ENCODE data around the gene TUBB2B. TPM values are rescaled to one million over a fixed set of nuclear protein-coding genes. Genes with fewer than 3 reads are reported as not detected.
A peak's percentile ranks its signal among the peaks of the same experiment; 100 is the strongest.

Gene TUBB2B
- total and polyA plus RNA-seq, 7 donors: 2.3 to 24.9 (median 12.7) TPM

DNA sequence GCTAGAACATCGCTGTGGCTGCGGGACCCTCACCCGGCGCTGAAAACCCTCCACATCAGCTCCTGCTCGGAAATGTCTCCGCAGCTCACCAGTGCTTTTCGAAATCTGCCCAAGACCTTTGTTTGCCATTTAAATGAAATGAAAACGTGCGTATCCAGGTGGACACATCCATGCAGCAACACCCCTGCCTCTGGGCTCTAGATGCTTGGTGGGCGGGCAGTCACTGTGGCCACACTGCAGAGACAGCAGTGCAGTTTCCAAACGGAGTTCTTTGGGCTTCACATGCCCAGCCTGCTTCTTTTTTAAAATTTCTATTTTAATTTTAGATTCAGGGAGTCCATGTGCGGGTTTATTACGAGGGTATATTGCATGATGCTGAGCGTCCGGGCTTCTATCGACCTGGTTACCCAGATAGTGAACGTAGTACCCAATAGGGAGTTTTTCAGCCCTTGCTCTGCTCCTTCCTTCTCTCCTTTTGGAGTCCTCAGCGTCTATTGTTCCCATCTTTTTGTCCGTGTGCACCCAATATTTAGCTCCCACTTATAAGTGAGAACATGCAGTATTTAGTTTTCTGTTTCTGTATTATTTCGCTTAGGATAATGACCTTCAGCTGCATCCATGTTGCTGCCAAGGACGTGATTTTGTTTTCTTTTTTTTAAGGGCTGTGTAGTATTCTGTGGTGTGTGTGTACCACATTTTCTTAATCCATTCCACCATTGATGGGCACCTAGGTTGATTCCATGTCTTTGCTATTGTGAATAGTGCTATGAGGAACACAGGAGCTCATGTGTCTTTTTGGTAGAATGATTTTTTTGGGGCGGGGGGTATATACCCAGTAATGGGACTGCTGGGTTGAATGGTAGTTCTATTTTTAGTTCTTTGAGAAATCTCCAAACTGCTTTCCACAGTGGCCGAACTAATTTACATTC is 4.8 kb upstream of the TUBB2B start:
- peaks cover 0 to 48% (median 40%) of the 10 kb centered on the region in 4 donors for H3K4me1 ChIP-seq
- no peak for TF ChIP-seq EP300 (IDR thresholded peaks at IDR 0.05)
- TF ChIP-seq, protein P1, sequence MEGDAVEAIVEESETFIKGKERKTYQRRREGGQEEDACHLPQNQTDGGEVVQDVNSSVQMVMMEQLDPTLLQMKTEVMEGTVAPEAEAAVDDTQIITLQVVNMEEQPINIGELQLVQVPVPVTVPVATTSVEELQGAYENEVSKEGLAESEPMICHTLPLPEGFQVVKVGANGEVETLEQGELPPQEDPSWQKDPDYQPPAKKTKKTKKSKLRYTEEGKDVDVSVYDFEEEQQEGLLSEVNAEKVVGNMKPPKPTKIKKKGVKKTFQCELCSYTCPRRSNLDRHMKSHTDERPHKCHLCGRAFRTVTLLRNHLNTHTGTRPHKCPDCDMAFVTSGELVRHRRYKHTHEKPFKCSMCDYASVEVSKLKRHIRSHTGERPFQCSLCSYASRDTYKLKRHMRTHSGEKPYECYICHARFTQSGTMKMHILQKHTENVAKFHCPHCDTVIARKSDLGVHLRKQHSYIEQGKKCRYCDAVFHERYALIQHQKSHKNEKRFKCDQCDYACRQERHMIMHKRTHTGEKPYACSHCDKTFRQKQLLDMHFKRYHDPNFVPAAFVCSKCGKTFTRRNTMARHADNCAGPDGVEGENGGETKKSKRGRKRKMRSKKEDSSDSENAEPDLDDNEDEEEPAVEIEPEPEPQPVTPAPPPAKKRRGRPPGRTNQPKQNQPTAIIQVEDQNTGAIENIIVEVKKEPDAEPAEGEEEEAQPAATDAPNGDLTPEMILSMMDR (IDR thresholded peaks at IDR 0.05): no peak
- TF ChIP-seq POLR2A (IDR thresholded peaks at IDR 0.05): no peak
- TF ChIP-seq POLR2AphosphoS5 (IDR thresholded peaks at IDR 0.05): no peak
- 19 to 26% methylated on average over 23 of the region's 23 CpGs for WGBS, 2 donors
- DNase-seq: no peak
- H3K9me3 ChIP-seq: no peaks in the 10 kb centered on the region
- H3K36me3 ChIP-seq: no peaks in the 10 kb centered on the region
- H3K27ac ChIP-seq: peak overlapping the region; percentile 82 to 91 (median 89)
- intact Hi-C loops (cut with DNase I): loop anchor here (5.0 kb wide), 2 partner anchors 105 to 165 kb away; partner anchors contain the start of gene RIPK1
- peaks cover 19 to 63% (median 34%) of the 10 kb centered on the region in 3 donors for H3K27me3 ChIP-seq
- peak overlapping the region; percentile 57 to 68 (median 62) for H3K4me3 ChIP-seq

DNA sequence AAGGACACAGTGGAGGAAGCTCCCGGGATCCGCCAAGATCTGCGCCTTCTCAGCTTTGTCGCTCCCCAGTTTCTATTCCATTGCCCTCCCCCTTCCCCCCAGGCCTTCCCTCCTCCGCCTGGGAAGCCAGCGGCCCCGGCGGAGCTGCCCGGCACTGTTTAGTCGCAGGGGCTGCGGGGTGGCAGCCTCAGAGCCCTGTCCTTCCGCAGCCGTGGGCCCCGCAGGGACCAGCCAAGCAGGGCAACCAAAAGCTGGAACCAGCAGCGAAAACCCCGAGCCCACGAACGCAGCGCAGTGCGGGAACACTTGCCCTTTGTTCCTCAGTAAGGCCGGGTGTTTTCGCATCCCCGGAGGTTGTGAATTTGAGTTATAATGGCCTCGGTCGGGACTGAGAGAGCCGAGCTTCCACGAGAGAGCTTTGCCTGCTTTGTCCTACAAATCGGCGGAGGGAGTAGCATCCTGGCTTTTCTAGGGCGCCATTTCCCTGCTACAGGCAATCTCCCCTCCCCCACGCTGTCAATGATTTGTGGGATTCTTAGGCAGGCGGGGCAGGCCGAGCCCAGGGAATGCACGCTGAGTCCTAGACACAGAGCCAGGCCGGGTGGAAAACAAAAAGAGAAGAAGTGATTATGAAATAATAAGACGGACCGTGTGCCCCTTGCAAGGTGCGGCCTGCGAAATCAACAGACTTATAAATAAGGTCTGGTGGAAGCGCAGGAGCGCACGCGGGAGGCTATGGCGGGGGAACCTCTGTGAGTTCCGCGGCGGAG is 4.0 kb upstream of the TUBB2B start:
- H3K27me3 ChIP-seq: peaks cover 19 to 70% (median 42%) of the 10 kb centered on the region in 3 donors
- intact Hi-C loops (cut with DNase I): loop anchor here (2.0 to 5.0 kb wide), 4 partner anchors 15 to 164 kb away; partner anchors contain the start of genes RIPK1 and TUBB2A
- H3K36me3 ChIP-seq: no peaks in the 10 kb centered on the region
- H3K27ac ChIP-seq: peak overlapping the region; percentile 82 to 91 (median 89)
- H3K4me3 ChIP-seq: peak overlapping the region; percentile 57 to 68 (median 62)
- 1 to 2% methylated on average over 47 of the region's 47 CpGs for WGBS, 2 donors
- TF ChIP-seq POLR2AphosphoS5 (IDR thresholded peaks at IDR 0.05) (peak; percentile 50 to 83 (median 76)), POLR2A (IDR thresholded peaks at IDR 0.05) (peak in 1 of 2 donors; percentile 43), EP300 (IDR thresholded peaks at IDR 0.05) (peak in 1 of 4 donors; percentile 12)
- TF ChIP-seq, protein P1 (IDR thresholded peaks at IDR 0.05): no peak
- H3K4me1 ChIP-seq: peaks cover 0 to 57% (median 49%) of the 10 kb centered on the region in 4 donors
- peak; percentile 91 for DNase-seq
- no peaks in the 10 kb centered on the region for H3K9me3 ChIP-seq

DNA sequence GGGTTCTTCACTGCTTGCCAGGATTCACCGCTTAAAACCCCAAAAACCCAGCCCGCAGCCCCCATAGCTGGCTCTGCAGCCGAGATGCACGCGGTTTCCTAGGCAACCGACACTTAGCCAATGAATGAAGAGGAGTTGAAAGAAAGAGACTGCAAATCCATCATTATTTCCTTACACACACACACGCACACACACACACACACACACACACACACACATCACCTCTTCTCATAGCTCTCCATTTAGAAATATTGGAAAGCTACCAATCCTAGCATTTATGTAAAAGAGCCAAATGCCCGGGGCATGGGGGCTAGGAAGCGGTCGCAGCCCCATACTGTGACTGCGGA is 3.4 kb upstream of the TUBB2B start:
- 4 to 5% methylated on average over 11 of the region's 11 CpGs for WGBS, 2 donors
- intact Hi-C loops (cut with DNase I): loop anchor here (2.0 to 5.0 kb wide), 4 partner anchors 16 to 164 kb away; partner anchors contain the start of genes RIPK1 and TUBB2A
- H3K36me3 ChIP-seq: no peaks in the 10 kb centered on the region
- TF ChIP-seq POLR2AphosphoS5 (IDR thresholded peaks at IDR 0.05) (no peak), EP300 (IDR thresholded peaks at IDR 0.05) (no peak), POLR2A (IDR thresholded peaks at IDR 0.05) (no peak)
- TF ChIP-seq, protein P1 (IDR thresholded peaks at IDR 0.05): no peak
- peak overlapping the region; percentile 57 to 68 (median 62) for H3K4me3 ChIP-seq
- peaks cover 19 to 70% (median 42%) of the 10 kb centered on the region in 3 donors for H3K27me3 ChIP-seq
- no peaks in the 10 kb centered on the region for H3K9me3 ChIP-seq
- no peak for DNase-seq
- peaks cover 0 to 58% (median 50%) of the 10 kb centered on the region in 4 donors for H3K4me1 ChIP-seq
- H3K27ac ChIP-seq: peak overlapping the region; percentile 82 to 91 (median 89)

DNA sequence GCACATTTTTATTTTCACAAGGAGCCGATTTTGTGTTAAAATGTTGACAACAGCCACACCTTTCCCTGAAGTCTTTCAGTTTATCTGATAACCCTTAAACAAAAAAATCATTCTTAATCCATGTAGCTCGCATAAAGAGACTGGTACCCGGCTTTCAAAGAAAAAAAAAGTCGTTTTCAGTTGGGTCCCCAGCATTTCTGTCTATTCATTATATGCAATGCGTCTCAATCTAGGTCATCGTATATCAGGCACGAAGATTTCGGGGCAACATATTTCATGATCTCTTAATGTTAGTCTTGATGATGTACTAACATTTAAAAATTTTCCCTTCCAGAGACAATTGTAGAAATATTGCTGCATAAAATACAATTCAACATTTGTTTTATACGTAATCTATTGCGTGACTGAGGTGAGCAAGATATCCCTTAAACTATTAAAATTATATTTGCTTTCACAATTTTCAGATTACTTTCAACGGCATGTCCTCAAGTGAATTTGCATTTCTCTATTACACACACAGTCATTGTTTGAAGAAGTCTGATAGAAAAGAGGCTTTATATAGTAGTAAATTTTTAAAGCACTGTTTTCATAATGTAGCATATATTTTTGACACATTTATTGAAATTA is 2.9 kb upstream of the TUBB2B start:
- H3K27me3 ChIP-seq: peaks cover 19 to 70% (median 42%) of the 10 kb centered on the region in 3 donors

More for the DNA sequence above, 2.9 kb upstream of the TUBB2B start:
- H3K27ac ChIP-seq: peak overlapping the region in 3 of 4 donors; percentile 82 to 91 (median 87)
- TF ChIP-seq EP300 (IDR thresholded peaks at IDR 0.05) (no peak), POLR2A (IDR thresholded peaks at IDR 0.05) (no peak), POLR2AphosphoS5 (IDR thresholded peaks at IDR 0.05) (peak in 3 of 4 donors; percentile 39 to 59 (median 51))
- TF ChIP-seq, protein P1 (IDR thresholded peaks at IDR 0.05): no peak
- H3K36me3 ChIP-seq: no peaks in the 10 kb centered on the region
- no peaks in the 10 kb centered on the region for H3K9me3 ChIP-seq
- H3K4me1 ChIP-seq: peaks cover 0 to 58% (median 50%) of the 10 kb centered on the region in 4 donors
- H3K4me3 ChIP-seq: peak overlapping the region; percentile 57 to 68 (median 62)
- WGBS, 2 donors: 18 to 28% methylated on average over 11 of the region's 11 CpGs
- no peak for DNase-seq
- intact Hi-C loops (cut with DNase I): loop anchor here (2.0 to 5.0 kb wide), 4 partner anchors 16 to 163 kb away; partner anchors contain the start of genes RIPK1 and TUBB2A

Data from sigmoid colon (tissue), 7 donors.